Astrocyte (in vitro differentiated cells and primary cell): Measurements from ENCODE around the gene SEL1L.
A peak's percentile ranks its signal among the peaks of the same experiment; 100 is the strongest.

Experiments used
- EZH2 ChIP-seq: IDR thresholded peaks from 2 replicates; pipeline ENCODE4 v1.6.1; 2012; ENCODE audit warnings: mild to moderate bottlenecking, low read length, inconsistent platforms; ENCODE audit not compliant: insufficient read depth
- TF ChIP-seq, protein P1 (sequence below): IDR thresholded peaks from 2 replicates; pipeline ENCODE4 v1.5.1; 2011; ENCODE audit warnings: low read depth, mild to moderate bottlenecking, inconsistent platforms, low read length, moderate library complexity; ENCODE audit not compliant: insufficient read depth

DNA sequence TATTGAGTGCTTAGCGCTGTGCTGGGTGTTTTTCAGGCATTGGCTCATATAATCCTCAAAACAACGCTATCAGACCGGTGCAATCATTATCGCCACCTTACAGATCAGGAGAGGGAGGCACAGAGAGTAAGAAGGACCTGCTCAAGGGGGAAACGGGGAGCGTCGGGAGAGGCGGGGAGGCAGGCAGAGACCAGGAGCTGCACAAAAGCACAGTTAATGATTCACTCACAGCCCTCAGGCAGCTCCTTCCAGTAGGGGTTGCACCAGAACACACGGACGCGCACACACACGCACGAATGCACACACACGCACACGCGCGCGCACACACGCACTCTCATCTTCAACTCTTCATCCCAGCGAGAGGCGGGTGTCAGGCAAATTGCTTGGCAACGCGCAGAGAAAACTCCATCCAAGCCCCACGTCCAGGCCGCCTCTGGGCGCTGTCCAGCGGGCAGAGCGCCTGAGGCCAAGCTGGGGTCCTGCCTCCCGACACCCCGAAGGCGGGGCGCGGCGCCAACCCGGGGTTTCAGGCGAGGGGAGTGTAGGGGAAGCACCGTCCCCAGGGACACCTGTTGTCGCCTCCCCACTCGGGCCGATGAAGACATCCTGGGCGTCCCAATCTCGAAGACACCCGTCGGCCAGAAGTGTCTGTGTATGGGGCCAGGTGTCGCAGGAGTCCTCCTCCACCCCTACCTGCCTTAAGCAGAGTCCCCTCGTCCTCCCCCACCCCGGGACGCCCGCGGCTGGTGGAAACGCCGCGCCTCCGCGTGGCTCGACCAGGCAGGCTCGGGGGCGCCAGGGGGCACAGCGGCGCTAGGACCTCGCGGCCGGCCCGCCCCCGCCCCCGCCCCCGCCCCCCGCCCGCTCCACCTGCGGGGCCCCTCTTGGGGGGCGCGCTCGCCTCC, 98.0 kb downstream of the SEL1L start:
- TF ChIP-seq, protein P1, sequence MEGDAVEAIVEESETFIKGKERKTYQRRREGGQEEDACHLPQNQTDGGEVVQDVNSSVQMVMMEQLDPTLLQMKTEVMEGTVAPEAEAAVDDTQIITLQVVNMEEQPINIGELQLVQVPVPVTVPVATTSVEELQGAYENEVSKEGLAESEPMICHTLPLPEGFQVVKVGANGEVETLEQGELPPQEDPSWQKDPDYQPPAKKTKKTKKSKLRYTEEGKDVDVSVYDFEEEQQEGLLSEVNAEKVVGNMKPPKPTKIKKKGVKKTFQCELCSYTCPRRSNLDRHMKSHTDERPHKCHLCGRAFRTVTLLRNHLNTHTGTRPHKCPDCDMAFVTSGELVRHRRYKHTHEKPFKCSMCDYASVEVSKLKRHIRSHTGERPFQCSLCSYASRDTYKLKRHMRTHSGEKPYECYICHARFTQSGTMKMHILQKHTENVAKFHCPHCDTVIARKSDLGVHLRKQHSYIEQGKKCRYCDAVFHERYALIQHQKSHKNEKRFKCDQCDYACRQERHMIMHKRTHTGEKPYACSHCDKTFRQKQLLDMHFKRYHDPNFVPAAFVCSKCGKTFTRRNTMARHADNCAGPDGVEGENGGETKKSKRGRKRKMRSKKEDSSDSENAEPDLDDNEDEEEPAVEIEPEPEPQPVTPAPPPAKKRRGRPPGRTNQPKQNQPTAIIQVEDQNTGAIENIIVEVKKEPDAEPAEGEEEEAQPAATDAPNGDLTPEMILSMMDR, result no peak
- peak; percentile 77 for TF ChIP-seq EZH2
